ENCODE results near the gene LOC128125822.

LOC128125822 gene

DNA sequence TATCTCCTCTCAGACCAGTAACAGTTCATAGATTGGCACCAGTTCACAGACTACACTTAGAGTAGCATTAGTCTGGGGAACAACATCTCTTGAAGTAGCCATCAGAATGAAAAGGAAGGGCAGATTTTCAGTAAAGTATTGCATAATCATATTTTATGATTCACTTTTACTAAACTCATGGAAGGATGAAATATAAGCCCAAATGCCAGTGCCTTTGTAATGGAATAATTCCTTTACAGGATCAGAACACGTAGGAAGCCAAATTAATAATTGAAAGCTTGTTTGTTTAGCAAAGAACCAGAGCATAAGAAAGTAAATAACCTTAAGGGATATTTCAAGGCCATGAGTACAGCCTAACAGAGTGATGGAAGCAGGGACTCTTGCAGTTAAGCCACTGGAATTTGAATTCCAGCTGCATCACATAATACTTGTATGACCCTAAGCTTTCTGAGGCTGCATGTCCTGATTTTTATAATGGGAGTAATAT, 11.4 kb upstream of the LOC128125822 start:
- Histone ChIP-seq H3K4me3 (ENCODE audit: low read depth, low read length) (no peak overlapping the region), H3K27me3 (ENCODE audit: control insufficient read depth, insufficient read depth, low read length) (peaks cover under 1% of the 10 kb centered on the region; the same call in 1 of the 2 replicates), H3K36me3 (ENCODE audit: control insufficient read depth, insufficient read depth, low read length) (no peaks in the 10 kb centered on the region)
- TF ChIP-seq, protein P1, sequence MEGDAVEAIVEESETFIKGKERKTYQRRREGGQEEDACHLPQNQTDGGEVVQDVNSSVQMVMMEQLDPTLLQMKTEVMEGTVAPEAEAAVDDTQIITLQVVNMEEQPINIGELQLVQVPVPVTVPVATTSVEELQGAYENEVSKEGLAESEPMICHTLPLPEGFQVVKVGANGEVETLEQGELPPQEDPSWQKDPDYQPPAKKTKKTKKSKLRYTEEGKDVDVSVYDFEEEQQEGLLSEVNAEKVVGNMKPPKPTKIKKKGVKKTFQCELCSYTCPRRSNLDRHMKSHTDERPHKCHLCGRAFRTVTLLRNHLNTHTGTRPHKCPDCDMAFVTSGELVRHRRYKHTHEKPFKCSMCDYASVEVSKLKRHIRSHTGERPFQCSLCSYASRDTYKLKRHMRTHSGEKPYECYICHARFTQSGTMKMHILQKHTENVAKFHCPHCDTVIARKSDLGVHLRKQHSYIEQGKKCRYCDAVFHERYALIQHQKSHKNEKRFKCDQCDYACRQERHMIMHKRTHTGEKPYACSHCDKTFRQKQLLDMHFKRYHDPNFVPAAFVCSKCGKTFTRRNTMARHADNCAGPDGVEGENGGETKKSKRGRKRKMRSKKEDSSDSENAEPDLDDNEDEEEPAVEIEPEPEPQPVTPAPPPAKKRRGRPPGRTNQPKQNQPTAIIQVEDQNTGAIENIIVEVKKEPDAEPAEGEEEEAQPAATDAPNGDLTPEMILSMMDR (IDR thresholded peaks at IDR 0.05; ENCODE audit: insufficient read depth, low read depth, low read length), result no peak
- no peak for DNase-seq (ENCODE audit: low read depth)
- ChIA-PET CTCF (interaction anchor here (1.1 kb wide), 1 partner anchor 9 kb away, joined by 3 read pairs; no protein-coding TSS in a partner anchor), POLR2A (no interaction called here)

DNA sequence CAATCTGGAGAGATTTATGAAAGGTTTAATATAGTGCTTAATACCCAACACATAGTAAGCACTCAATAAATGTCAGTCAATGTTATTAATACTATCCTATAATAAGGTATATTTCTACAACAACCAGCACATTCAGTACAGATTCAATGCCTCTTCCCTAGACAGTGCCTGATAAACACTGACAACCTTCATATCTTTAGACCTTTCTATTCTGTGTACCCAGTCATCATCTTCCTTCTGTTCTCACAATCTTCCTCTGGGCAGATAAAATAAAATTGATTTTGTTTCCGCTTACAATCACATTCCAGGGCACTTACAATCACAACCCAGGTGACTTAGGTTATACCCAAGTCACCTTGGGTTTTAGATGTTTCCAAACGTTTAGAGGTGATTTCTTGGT, 11.0 kb upstream of the LOC128125822 start:
- TF ChIP-seq, protein P1 (IDR thresholded peaks at IDR 0.05; ENCODE audit: insufficient read depth, low read depth, low read length), result no peak
- ChIA-PET CTCF (interaction anchor here (1.1 kb wide), 1 partner anchor 8 kb away, joined by 3 read pairs; no protein-coding TSS in a partner anchor), POLR2A (no interaction called here)
- Histone ChIP-seq H3K27me3 (ENCODE audit: control insufficient read depth, insufficient read depth, low read length) (peaks cover 3% of the 10 kb centered on the region; the same call in 1 of the 2 replicates), H3K36me3 (ENCODE audit: control insufficient read depth, insufficient read depth, low read length) (no peaks in the 10 kb centered on the region), H3K4me3 (ENCODE audit: low read depth, low read length) (no peak overlapping the region)
- DNase-seq (ENCODE audit: low read depth), result no peak

DNA sequence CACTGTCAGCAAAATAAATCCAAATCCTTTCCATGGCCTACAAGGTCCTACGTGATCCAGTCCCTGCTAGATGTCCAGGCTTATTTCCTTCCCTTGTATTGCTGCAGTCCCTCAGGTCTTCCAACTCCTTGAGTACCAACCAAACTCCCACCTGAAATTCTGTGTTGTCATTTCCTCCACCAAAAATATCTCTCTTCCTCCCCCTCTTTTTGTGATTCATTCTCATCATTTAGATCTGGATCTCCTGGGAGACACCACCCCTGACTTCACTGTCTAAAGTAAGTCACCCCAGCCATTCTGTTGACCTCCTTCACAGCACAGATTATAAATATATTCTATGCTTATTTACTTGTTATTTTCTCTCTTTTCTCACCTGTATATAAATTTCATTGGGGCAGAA, 9.0 kb upstream of the LOC128125822 start:
- Histone ChIP-seq H3K27me3 (ENCODE audit: control insufficient read depth, insufficient read depth, low read length) (peaks cover 3% of the 10 kb centered on the region; the same call in 1 of the 2 replicates), H3K4me3 (ENCODE audit: low read depth, low read length) (no peak overlapping the region), H3K36me3 (ENCODE audit: control insufficient read depth, insufficient read depth, low read length) (no peaks in the 10 kb centered on the region)
- POLR2A ChIA-PET, result no interaction called here
- TF ChIP-seq, protein P1 (IDR thresholded peaks at IDR 0.05; ENCODE audit: insufficient read depth, low read depth, low read length), result no peak
- no peak for DNase-seq (ENCODE audit: low read depth)
- CTCF ChIA-PET, result no interaction called here

- ChIA-PET POLR2A (no interaction called here), CTCF (interaction anchor here (1.0 to 1.7 kb wide), 3 partner anchors 8 to 17 kb away, joined by 3 to 5 read pairs (median 3); no protein-coding TSS in a partner anchor)
- Histone ChIP-seq H3K4me3 (ENCODE audit: low read depth, low read length) (no peak overlapping the region), H3K36me3 (ENCODE audit: control insufficient read depth, insufficient read depth, low read length) (no peaks in the 10 kb centered on the region), H3K27me3 (ENCODE audit: control insufficient read depth, insufficient read depth, low read length) (peaks cover 7% of the 10 kb centered on the region)
- no peak for DNase-seq (ENCODE audit: low read depth)
- TF ChIP-seq, protein P1 (IDR thresholded peaks at IDR 0.05; ENCODE audit: insufficient read depth, low read depth, low read length), result no peak
Observed at GRCh38 chr6:63565058-63565726, 7.1 kb upstream of the LOC128125822 start.

DNA sequence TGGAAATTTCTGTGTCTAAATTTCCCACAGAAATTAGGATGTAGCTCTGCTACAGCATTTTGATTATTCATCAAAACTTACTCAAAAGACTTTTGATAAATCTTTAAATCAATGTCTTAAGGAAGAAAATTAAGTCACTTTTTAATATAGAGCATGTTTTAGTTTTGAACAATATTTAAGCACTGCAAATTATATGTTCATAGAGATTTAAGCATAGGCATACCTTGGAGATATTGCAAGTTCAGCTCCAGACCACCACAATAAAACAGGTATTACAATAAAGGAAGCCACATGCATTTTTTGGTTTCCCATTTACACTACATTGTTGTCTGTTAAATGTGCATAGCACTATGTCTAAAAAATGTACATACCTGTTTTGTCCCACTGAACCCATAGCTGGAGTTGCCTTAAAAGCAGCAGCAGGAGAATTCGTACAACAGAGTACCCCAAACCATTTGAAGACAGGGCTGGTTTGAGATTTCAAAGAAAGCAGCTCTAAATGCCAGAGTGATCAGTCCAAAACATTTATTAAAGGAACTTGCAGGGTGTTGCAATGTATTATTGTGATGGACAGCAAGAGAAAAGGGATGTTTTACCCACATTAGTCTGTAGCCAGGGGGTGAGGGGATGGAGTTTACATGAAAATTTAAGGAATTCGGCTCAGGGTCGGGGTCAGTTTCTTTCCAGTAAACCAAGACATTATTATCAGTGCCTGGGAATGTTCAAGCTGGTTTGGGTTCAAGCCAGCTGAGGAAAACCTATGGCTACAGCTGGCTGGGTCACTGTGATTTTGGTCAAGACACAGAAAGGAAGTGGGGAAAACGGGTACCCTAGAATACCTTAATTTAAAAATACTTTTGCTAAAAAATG, 6.3 kb upstream of the LOC128125822 start:
- POLR2A ChIA-PET, result no interaction called here

More for the DNA sequence above, 6.3 kb upstream of the LOC128125822 start:
- TF ChIP-seq, protein P1 (IDR thresholded peaks at IDR 0.05; ENCODE audit: insufficient read depth, low read depth, low read length), result no peak
- Histone ChIP-seq H3K27me3 (ENCODE audit: control insufficient read depth, insufficient read depth, low read length) (peaks cover 7% of the 10 kb centered on the region), H3K4me3 (ENCODE audit: low read depth, low read length) (no peak overlapping the region), H3K36me3 (ENCODE audit: control insufficient read depth, insufficient read depth, low read length) (no peaks in the 10 kb centered on the region)
- no peak for DNase-seq (ENCODE audit: low read depth)
- CTCF ChIA-PET, result interaction anchor here (1.0 to 1.7 kb wide), 3 partner anchors 7 to 17 kb away, joined by 3 to 5 read pairs (median 3); no protein-coding TSS in a partner anchor

All from BJ (cell line).